WI38 (cell line): Measurements from ENCODE around the gene CYB5R4.

Experiments
- H3K4me3 ChIP-seq: 2 replicates; pipeline ENCODE4 v1.5.1; 2011; ENCODE audit warnings: low read depth, mild to moderate bottlenecking, control low read depth, low read length
- TF ChIP-seq, protein P1 (sequence below): IDR thresholded peaks from 2 replicates; pipeline ENCODE4 v1.5.1; 2012; ENCODE audit warnings: low read depth, mild to moderate bottlenecking, control low read depth, low read length

Gene CYB5R4

DNA sequence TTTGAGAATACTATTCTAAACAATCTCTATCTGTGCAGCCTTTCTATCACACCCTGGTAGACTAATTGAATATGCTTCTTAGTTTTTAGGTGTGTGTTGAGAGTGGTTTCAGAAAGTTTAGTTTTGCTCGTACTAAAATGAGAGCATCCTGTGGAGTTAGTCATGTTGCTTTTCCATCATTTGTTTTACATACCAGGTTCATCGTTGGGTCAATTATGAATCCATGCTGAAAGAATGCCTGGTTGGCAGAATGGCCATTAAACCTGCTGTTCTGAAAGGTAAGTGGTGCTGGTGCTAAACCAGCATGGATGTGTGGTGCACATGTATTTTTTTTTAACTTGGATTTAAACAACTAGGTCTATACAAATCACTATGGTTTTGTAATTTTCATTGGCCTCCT, 49.3 kb downstream of the CYB5R4 start:
- TF ChIP-seq, protein P1, sequence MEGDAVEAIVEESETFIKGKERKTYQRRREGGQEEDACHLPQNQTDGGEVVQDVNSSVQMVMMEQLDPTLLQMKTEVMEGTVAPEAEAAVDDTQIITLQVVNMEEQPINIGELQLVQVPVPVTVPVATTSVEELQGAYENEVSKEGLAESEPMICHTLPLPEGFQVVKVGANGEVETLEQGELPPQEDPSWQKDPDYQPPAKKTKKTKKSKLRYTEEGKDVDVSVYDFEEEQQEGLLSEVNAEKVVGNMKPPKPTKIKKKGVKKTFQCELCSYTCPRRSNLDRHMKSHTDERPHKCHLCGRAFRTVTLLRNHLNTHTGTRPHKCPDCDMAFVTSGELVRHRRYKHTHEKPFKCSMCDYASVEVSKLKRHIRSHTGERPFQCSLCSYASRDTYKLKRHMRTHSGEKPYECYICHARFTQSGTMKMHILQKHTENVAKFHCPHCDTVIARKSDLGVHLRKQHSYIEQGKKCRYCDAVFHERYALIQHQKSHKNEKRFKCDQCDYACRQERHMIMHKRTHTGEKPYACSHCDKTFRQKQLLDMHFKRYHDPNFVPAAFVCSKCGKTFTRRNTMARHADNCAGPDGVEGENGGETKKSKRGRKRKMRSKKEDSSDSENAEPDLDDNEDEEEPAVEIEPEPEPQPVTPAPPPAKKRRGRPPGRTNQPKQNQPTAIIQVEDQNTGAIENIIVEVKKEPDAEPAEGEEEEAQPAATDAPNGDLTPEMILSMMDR = no peak
- H3K4me3 ChIP-seq = no peak overlapping the region

DNA sequence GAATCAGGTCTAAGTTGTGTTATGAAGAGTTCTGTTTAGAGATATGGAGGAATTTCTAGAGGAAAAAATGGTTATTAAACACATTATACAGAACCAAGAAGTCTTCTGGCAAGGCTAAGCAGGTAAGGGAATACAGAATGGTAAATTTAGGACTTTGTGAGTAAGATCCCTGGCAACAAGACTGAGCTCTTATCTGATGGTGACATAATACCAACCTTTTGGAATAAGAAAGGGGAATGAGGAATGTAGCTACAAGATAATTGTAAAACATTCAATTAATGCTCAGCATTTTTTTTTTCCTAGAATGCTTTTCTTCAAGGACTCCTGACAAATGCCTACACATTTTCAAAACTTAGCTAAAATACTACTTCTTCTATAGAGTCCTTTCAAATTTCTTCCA, 51.8 kb downstream of the CYB5R4 start:
- no peak overlapping the region for H3K4me3 ChIP-seq
- TF ChIP-seq, protein P1 = no peak

DNA sequence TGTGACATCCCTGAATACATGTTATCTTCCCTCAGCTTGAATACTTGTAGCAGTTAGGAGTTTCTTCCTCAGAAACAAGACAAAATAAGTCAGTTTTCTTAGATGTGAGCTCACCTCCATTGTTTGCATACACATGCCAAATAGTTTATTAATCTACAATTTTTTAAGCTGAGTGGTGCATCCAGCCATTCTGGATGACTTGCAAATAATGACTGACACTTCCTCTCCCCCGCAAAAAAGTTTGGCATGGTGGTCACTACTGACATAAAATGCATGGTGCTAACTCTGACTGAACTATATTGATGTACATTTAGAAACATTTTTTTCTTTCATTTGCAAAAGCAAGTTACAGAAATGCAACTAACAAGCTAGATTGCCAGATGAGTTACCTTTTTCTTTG, 55.5 kb downstream of the CYB5R4 start:
- TF ChIP-seq, protein P1 = no peak
- H3K4me3 ChIP-seq = no peak overlapping the region

DNA sequence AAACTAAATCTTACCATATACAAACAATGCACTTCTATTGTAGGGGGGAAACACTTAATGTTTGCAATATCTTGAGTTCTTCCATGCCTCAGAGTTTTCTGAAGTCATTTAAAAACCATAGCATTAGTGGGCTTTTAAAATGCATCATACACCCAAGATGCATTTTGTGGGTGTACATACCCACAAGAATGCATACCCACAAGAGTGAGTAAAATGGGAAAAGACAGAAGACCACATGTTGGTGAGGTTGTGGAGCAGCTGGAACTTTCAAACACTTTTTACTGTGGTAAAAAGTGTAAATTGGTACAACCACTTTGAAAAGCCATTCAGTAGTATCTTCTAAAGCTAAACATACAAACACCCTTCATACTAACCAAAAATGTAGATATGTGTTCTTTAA, 57.5 kb downstream of the CYB5R4 start:
- no peak overlapping the region for H3K4me3 ChIP-seq
- TF ChIP-seq, protein P1 = no peak

DNA sequence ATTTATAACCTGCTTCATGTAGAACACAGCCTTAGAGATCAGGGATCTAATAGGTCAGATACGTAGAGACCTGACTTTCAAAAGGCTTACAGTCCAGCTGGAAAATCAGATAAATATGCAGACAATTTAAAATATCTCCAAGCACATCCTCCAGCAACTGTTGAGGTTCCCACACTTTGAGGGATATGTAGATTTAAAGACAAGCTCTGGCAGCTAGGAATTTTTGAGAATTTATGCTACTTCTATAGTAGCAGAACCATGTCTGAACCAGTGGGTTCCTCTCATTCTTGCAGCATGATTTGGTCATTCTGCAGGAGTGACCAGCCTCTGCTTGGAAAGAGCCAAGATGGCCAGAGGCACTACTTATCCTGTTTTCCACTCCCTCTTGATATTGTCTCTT, 60.5 kb downstream of the CYB5R4 start:
- no peak overlapping the region for H3K4me3 ChIP-seq
- TF ChIP-seq, protein P1 = no peak

DNA sequence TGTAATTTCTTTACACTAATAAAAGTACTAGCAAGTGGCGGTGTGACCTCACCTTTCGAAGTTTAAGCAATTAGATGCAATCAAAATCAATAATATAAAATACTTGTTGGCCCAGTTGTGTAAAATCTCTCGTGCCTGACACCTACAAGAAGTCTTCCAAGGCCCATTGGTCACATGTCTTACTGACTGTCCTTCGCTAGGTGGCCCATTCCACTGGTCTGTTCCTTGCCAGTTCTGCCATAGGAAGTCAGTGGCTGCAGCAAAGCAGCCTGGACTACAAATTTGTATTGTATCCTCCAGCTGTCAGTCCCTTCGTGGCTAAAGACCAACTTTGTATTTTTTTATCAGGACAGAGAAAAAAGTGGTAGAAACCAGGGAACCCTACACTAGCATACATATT, 61.8 kb downstream of the CYB5R4 start:
- TF ChIP-seq, protein P1 = no peak
- H3K4me3 ChIP-seq = no peak overlapping the region

DNA sequence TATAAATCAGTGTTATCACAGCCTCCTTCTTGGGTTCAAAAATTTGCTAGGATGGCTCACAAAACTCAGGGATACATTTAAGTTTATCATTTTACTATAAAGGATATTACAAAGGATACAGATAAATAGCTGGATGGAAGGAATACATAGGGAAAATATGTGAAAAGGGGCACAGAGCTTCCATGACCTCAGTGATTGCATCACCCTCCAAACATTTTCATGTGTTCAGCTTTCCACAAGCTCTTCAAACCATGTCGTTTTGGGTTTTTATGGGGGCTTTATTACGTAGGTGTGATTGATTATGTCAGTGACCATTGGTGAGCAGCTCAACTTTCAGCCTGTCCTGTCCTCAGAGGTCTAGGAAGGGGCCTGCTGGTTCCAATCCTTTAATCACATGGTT, 68.0 kb downstream of the CYB5R4 start:
- TF ChIP-seq, protein P1 = no peak
- H3K4me3 ChIP-seq = no peak overlapping the region
